ENCODE measurements around the gene RBM10. TPM values are rescaled to one million over a fixed set of nuclear protein-coding genes. Genes with fewer than 3 reads are reported as not detected.

The RBM10 gene
- total RNA-seq, 2 donors from 2014 or later, result 24.1 to 25.2 TPM

DNA sequence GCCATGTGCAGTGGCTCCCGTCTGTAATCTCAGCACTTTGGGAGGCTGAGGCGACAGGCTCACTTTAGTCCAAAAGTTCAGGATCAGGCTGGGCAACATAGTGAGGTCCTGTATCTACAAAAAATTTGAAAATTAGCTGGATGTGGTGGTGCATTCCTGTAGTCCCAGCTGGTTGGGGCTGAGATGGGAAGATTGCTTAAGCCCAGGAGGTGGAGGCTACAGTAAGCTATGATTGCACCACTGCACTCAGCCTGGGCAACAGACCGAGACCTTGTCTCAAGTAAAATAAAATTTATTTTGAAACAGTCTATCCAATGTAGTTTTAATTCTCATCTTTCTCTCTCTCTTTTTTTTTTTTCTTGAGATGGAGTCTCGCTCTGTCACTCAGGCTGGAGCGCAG is 21.1 kb downstream of the RBM10 start:
- no peak for ATAC-seq (ENCODE audit: insufficient number of reproducible peaks, low FRiP score, low read depth)
- Histone ChIP-seq H3K4me1 (ENCODE audit: control insufficient read depth in 1 of 2, low read depth in 2 of 2) (no peaks in the 10 kb centered on the region), H3K4me3 (no peak overlapping the region), H3K27me3 (replicated peaks; ENCODE audit: insufficient read depth) (no peaks in the 10 kb centered on the region), H3K9me3 (no peaks in the 10 kb centered on the region), H3K27ac (no peak overlapping the region), H3K36me3 (no peaks in the 10 kb centered on the region)
- TF ChIP-seq, protein P1, sequence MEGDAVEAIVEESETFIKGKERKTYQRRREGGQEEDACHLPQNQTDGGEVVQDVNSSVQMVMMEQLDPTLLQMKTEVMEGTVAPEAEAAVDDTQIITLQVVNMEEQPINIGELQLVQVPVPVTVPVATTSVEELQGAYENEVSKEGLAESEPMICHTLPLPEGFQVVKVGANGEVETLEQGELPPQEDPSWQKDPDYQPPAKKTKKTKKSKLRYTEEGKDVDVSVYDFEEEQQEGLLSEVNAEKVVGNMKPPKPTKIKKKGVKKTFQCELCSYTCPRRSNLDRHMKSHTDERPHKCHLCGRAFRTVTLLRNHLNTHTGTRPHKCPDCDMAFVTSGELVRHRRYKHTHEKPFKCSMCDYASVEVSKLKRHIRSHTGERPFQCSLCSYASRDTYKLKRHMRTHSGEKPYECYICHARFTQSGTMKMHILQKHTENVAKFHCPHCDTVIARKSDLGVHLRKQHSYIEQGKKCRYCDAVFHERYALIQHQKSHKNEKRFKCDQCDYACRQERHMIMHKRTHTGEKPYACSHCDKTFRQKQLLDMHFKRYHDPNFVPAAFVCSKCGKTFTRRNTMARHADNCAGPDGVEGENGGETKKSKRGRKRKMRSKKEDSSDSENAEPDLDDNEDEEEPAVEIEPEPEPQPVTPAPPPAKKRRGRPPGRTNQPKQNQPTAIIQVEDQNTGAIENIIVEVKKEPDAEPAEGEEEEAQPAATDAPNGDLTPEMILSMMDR (IDR thresholded peaks at IDR 0.05), result no peak
- DNase-seq (ENCODE audit: low spot score), result no peak

DNA sequence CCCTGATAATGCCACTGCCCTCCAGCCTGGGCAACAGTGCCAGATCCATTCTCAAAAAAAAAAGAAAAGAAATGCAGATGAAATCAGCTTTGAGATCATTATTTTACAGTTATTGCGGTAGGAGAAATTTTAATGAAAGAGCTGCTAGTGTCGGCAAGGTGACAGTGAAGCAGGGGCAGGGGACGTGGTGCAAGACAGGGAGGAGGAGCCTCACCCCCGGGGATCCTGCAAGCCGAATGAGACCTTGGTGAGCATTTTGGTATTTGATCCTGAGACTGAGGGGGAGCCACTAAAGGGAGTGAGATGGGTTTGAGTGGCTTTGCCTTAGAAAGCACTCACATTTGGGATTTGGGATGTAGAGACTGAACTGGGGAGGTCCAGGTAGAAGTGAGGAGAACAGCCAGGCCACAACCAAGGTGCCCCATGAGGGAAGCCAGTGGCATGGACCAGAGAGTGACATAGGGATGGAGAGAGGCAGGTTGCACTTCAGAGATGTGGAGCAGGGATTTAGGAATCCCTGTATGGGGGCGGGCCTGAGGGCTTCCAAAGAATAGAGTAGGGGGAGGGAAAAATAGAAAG is 23.6 kb downstream of the RBM10 start:
- Histone ChIP-seq H3K36me3 (peaks cover 11% of the 10 kb centered on the region), H3K4me3 (no peak overlapping the region), H3K27me3 (replicated peaks; ENCODE audit: insufficient read depth) (no peaks in the 10 kb centered on the region), H3K4me1 (ENCODE audit: control insufficient read depth in 1 of 2, low read depth in 2 of 2) (no peaks in the 10 kb centered on the region), H3K27ac (no peak overlapping the region), H3K9me3 (no peaks in the 10 kb centered on the region)
- DNase-seq (ENCODE audit: low spot score) (no peak), ATAC-seq (ENCODE audit: insufficient number of reproducible peaks, low FRiP score, low read depth) (no peak)
- TF ChIP-seq, protein P1 (IDR thresholded peaks at IDR 0.05), result no peak

DNA sequence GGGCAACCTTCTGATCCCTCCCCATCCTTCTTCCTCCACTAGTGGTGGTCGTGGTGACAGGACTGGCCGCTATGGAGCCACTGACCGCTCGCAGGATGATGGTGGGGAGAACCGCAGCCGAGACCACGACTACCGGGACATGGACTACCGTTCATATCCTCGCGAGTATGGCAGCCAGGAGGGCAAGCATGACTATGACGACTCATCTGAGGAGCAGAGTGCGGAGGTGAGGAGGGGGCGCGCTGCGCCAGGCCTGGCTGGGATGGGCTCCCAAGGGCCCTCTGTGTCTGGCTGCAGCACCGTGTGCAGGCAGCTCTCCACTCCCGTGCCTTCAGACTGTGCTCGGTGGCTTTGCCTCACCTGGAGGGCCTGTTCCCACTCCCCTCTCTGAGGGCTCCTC is 24.3 kb downstream of the RBM10 start:
- TF ChIP-seq, protein P1 (IDR thresholded peaks at IDR 0.05), result no peak
- ATAC-seq (ENCODE audit: insufficient number of reproducible peaks, low FRiP score, low read depth), result no peak
- Histone ChIP-seq H3K9me3 (no peaks in the 10 kb centered on the region), H3K27ac (no peak overlapping the region), H3K36me3 (peaks cover 15% of the 10 kb centered on the region), H3K4me1 (ENCODE audit: control insufficient read depth in 1 of 2, low read depth in 2 of 2) (no peaks in the 10 kb centered on the region), H3K27me3 (replicated peaks; ENCODE audit: insufficient read depth) (no peaks in the 10 kb centered on the region), H3K4me3 (no peak overlapping the region)
- DNase-seq (ENCODE audit: low spot score), result no peak

DNA sequence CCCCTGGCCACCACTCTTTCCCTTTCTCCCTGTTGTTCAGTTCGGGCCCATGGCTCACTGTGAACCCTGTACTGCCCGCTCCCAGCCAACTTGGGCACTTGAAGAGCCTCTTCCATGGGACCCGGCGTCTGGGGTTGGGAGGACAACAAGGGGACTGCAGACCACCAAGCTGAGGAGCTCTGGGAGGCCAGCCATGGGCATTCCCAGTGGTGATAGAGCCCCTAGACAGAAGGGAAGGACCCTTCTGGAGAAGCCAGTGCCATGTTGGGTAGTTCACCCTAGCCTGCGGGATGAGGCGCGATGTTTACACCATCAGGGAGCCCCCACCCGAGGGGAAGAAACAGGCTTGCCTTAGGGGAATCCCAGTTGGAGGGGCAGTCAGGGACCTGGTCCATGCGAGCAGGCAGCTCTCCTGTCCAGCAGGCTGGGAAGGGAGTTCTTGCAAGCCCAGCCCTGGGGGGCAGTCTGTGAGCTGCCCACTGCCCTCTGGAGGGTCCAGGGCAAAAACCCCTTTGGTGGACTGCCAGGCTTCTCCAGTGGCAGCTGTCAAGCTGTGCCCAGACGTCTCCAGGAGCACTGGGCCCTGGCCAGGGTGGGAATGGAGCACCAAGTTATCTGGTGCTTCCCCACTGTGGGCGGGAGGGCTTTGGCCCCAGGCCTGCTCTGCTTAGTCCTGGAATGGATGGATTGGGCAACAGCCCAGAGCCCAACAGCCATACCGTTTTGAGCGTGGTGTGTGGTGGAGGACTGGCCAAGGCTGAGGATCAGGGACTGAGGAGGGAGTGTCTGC is 24.9 kb downstream of the RBM10 start:
- H3K27me3 ChIP-seq (replicated peaks; ENCODE audit: insufficient read depth), result no peaks in the 10 kb centered on the region
- TF ChIP-seq, protein P1 (IDR thresholded peaks at IDR 0.05), result no peak
- H3K4me1 ChIP-seq (ENCODE audit: control insufficient read depth in 1 of 2, low read depth in 2 of 2), result no peaks in the 10 kb centered on the region
- DNase-seq (ENCODE audit: low spot score) (no peak), ATAC-seq (ENCODE audit: insufficient number of reproducible peaks, low FRiP score, low read depth) (no peak)
- H3K36me3 ChIP-seq, result peaks cover 15% of the 10 kb centered on the region
- H3K4me3 ChIP-seq, result no peak overlapping the region
- no peak overlapping the region for H3K27ac ChIP-seq
- H3K9me3 ChIP-seq, result no peaks in the 10 kb centered on the region

DNA sequence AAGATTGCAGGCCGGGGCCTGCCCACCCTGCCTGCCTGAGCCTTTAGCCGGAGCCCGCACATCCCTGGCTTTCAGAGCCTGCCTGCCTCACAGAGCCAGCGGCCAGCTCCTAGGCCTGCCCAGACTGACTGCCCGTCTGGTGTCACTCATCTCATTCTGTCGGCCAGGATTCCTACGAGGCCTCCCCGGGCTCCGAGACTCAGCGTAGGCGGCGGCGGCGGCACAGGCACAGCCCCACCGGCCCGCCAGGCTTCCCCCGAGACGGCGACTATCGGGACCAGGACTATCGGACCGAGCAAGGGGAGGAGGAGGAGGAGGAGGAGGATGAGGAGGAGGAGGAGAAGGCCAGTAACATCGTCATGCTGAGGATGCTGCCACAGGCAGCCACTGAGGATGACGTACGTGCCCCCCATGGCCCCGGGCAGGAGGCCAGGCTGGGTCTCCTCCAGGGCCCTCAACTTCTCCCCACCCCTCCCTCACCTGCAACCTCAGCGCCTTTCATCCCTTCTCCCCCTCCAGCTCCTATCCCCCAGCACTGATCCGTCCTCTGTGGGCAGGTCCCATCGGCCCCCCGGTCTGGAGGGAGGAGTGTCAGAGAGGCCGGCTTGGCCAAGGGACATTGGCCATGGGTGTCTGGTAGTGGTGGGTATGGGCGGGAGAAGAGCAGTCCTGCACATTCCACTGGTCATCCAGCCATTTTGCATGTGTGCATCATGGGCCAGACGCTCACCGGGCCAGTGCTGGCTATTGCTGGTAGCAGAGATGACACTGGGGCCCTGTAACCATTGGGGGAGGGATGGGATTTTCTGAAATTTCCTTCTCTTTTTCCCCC is 26.1 kb downstream of the RBM10 start:
- DNase-seq (ENCODE audit: low spot score) (no peak), ATAC-seq (ENCODE audit: insufficient number of reproducible peaks, low FRiP score, low read depth) (no peak)
- H3K4me1 ChIP-seq (ENCODE audit: control insufficient read depth in 1 of 2, low read depth in 2 of 2), result no peaks in the 10 kb centered on the region
- no peaks in the 10 kb centered on the region for H3K27me3 ChIP-seq (replicated peaks; ENCODE audit: insufficient read depth)
- H3K27ac ChIP-seq, result no peak overlapping the region
- H3K36me3 ChIP-seq, result peaks cover 24% of the 10 kb centered on the region
- TF ChIP-seq, protein P1 (IDR thresholded peaks at IDR 0.05), result no peak
- H3K4me3 ChIP-seq, result no peak overlapping the region
- no peaks in the 10 kb centered on the region for H3K9me3 ChIP-seq
